GM19463 (cell line): ENCODE measurements around the gene STAT5A.
"Not testable (repeated sequence)": the region's sequence is repeated elsewhere in the genome, so short reads cannot be mapped to it uniquely, and the experiment has no call there.

Experiments
- ATAC-seq: cut with Tn5 transposase; IDR thresholded peaks from one replicate; pipeline ENCODE4 v1.9.1; 2021; ENCODE audit warnings: mild to moderate bottlenecking, moderate library complexity; ENCODE audit not compliant: unreplicated experiment

The STAT5A gene

DNA sequence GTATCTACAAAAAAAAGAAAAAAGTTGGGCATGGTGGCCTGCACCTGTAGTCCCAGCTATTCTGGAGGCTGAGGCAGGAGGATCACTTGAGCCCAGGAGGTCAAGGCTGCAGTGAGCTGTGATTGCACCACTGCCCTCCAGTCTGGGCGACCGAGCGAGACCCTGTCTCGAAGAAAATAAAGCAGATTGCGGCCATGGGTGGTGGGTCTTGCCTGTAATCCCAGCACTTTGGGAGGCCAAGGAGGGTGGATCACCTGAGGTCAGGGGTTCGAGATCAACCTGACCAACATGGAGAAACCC is 16.7 kb downstream of the STAT5A start:
- ATAC-seq = not testable (repeated sequence)

GRCh38 chr17:42305543-42306384 is 17.5 kb downstream of the STAT5A start:
- ATAC-seq = no peak

DNA sequence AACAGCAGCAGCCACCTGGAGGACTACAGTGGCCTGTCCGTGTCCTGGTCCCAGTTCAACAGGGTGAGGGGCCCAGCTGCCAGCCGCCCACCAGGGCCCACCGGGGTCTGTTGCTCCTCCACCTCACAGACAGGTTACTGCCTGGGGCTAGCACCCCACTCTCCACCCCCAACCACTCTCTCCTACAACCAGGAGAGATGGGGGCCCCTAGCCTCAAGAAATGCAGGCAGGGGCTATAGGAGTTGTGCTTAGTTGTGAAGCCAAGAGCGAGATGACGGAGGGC is 18.0 kb downstream of the STAT5A start:
- no peak for ATAC-seq

DNA sequence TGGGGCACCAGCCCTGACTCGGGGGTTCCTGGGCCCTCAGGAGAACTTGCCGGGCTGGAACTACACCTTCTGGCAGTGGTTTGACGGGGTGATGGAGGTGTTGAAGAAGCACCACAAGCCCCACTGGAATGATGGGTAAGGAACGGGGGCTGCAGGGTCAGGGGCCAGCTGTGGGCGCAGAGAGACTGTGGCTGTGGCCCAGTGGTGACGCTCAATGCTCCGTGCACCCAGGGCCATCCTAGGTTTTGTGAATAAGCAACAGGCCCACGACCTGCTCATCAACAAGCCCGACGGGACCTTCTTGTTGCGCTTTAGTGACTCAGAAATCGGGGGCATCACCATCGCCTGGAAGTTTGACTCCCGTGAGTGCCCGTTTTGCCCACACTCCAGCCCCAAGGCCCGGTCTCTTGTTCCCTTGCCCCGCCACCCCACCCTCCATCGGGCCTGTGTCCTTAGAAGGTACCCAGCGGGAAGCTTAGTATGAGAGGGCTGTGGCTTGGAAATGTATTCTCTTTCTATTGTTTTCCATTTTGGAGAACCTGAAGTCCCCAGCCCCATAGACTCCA is 19.1 kb downstream of the STAT5A start:
- ATAC-seq = no peak

DNA sequence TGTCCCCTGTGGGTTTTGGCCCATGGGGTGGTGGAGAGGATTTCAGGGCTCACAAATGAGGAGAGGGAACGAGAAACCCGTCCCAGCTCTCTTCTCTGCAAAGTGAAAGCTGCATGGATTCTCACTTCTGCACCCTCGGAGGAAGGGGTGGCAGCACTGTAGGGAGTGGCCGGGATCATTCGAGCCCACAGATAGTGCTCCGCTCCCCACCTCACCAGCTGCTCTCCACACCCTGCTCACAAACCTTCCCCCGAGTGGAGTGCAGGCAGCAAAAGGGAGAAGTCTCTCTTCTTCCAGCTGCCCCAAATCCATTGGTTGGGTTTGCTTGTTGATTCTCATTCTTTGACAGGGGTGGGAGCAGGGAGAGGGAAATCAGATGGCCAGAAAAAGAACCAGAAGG is 20.1 kb downstream of the STAT5A start:
- ATAC-seq = no peak

DNA sequence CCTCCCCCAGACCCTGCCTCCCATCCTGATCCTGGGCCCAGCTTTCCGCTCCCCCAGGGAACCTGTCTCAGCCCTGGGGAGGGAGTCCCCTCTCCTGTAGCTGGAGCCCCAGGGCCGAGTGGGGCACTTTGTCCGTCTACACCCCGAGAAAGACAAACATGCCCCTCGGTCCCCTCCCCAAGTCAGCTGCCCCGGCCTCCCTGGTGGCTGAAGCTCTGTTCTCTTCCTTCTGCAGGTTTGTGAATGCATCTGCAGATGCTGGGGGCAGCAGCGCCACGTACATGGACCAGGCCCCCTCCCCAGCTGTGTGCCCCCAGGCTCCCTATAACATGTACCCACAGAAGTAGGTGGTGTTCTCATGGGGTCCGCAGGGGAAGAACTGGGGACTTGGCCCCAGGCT is 20.8 kb downstream of the STAT5A start:
- ATAC-seq = no peak

GRCh38 chr17:42309986-42310786 is 21.9 kb downstream of the STAT5A start:
- ATAC-seq = no peak

- no peak for ATAC-seq
These were observed 22.5 kb downstream of the STAT5A start for GRCh38 chr17:42310787-42311215.

GRCh38 chr17:42311240-42312034 is 23.1 kb downstream of the STAT5A start:
- no peak for ATAC-seq

DNA sequence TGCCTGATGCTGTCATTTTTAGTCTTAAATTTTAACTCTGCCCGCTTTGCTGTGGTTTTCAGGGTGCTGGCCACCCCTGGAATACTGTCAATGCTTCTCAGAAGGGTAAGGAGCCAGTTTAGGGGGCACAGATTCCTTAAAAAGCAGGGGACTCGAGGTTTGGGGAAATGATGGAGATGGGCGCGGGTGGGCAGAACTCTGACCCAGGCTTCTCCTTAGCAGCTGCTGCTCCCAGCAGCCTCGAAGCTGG is 23.7 kb downstream of the STAT5A start:
- no peak for ATAC-seq

DNA sequence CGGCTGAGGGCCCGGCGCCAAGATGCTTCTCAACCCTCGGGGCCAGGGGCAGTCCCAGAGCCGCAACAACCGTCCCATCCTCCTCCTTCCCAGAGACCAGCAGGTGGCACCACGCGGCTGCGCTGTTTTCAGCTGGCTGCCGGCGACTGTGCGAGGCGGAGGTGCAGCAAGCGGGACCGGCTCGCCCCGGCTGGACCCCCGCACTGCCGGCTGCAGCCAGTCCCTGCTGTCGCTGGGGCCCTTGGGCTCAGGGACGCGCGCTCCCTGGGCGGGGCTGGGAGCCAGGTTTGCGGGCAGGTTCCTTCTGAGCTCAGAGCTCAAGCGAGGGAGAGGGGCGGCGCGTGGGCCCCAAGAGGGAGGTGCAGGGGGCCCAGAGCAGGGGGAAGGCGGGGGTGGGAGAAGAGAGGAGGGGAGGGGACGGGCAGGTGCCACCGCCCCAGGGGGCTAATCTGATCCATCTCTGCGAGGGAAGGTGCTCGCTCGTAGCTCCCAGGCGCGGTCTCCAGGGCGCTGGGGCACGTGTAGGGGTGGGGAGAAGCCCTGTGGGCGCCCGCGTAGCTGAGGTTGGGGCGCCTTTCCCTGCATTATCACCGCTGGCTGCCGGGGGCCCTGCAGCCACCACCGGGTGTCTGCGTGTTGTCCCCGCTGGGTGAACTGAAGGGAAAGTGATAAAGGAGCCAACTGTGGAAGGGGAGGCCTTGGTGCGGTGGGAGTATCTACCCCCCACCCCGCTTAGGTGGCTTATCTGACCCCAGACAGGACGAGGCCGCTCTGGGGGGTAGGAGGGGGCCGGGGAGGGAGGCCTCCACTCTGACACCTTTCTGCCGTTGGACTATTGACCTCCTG is 24.2 kb downstream of the STAT5A start:
- peak; percentile 61 for ATAC-seq

DNA sequence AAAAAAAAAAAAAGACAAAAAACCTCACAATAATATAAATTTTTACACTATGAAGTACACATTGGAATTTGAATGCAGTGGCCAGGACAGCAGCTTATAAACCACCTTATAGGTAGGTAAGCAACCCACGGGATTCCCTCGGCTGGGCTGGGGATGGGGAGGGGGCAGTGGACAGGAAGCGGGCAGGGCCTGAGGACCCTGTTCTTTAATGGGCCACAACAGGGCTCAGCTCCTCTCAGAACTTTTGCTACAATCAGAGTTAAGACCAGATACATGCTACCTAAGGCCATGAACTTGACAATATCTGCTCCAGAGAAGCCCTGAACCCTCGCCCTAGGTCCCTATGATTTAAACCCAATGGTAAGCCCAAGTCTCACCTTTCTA is 25.1 kb downstream of the STAT5A start:
- ATAC-seq = no peak

DNA sequence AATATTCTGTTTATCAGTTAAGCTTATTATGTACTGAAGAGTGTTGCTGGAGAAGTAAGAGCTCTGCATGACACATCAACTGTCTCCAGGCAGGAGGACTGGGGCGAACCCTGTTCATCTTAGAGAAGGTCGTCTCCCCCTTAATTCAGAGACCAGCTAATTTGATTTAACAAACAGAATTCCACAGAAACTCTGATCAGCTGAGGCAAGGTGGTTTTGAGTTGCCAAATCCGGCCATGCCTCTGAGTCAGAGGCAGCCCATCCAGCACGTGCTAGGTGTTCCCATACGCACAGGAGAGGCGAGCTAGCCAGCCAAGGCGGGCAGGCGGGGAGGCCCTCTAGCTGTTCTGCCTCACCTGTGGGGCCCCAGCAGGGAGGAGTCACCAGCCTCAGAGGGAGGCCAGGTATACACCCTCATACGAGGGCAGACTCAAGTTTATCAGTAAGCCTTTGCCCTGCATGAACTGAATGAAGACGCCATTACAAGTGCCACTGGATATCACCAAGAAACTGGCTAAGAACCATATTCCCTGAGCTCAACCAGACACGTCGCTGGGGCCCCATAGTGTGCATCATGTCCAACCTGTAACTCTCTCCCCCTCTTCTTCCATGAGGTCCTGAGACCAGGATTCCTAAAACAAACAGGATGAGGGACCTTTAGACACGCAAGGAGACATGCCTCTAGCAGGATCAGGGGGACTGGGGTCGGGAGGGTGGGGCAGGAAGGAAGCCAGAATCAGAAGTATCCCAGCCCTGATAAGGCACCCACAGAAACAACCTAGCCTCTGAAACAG is 25.7 kb downstream of the STAT5A start:
- no peak for ATAC-seq

DNA sequence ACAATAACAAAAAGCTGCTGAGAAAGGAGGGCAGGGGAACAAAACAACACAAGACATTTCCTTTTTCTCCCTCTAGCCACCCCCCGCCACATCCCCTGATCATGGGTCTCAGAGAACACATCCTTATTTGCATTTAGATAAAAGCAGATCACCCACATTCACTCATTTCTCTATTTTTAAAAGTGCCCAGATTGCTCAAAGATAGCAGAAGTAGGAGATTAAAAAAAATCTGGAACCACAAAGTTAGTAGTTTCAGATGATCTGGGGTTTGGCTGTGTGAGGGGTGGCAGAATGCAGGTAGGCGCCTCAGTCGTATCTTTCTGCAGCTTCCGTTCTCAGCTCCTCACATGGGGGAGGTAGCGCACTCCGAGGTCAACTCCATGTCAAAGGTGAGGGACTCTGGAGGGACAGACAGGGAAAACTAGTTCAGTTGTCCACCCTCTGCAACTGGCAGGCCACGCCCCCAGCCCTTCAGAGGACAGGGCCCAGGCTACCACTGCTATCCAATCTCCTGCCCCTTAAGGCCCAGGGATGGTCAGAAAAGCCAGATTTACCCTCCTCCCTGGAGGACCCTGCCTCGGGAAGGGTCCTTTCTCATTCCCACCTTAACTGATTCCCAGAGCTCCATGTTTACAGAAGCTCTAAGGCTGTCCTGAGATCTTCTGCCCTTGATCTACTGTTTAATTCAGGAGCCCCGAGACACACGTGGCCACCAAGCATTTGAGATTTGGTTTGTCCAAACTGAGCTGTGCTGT is 27.3 kb downstream of the STAT5A start:
- no peak for ATAC-seq

GRCh38 chr17:42316755-42317154 is 28.5 kb downstream of the STAT5A start:
- ATAC-seq = no peak

GRCh38 chr17:42317266-42317845 is 29.1 kb downstream of the STAT5A start:
- no peak for ATAC-seq

DNA sequence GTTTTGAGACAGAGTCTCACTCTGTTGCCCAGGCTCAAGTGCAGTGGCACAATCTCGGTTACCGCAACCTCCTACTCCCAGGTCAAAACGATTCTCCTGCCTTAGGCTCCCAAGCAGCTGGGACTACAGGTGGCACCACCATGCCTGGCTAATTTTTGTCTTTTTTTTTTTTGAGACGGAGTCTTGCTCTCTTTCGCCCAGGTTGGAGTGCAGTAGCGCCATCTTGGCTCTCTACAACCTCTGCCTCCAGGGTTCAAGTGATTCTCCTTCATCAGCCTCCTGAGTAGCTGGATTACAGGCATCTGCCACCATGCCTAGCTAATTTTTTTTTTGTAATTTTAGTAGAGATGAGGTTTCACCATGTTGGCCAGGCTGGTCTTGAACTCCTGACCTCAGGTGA is 29.7 kb downstream of the STAT5A start:
- ATAC-seq = not testable (repeated sequence)

- ATAC-seq = no peak
These were observed 33.3 kb downstream of the STAT5A start for GRCh38 chr17:42321555-42321954.
